ENCODE data around the gene SCUBE3. TPM values are rescaled to one million over a fixed set of nuclear protein-coding genes. Genes with fewer than 3 reads are reported as not detected.

Gene SCUBE3
- total RNA-seq, 1 donor from 2014 or later, result 0.25 TPM

- DNase-seq, result no peak
- no peaks in the 10 kb centered on the region for H3K4me1 Mint-ChIP-seq (ENCODE audit: low read depth, unreplicated experiment)
- no peak overlapping the region for H3K4me3 Mint-ChIP-seq (ENCODE audit: unreplicated experiment)
- H3K9me3 Mint-ChIP-seq (ENCODE audit: unreplicated experiment), result peaks cover 3% of the 10 kb centered on the region
- no peaks in the 10 kb centered on the region for H3K36me3 Mint-ChIP-seq (ENCODE audit: unreplicated experiment)
- H3K27ac Mint-ChIP-seq (ENCODE audit: unreplicated experiment), result no peak overlapping the region
- TF ChIP-seq CTCF (IDR thresholded peaks at IDR 0.05; ENCODE audit: partially characterized antibody, unreplicated experiment), result no peak
- H3K27me3 Mint-ChIP-seq (ENCODE audit: unreplicated experiment), result peaks cover 6% of the 10 kb centered on the region
These were observed 24.9 kb upstream of the SCUBE3 start for GRCh38 chr6:35188886-35189285.

- Mint-ChIP-seq H3K27me3 (ENCODE audit: unreplicated experiment) (peaks cover 8% of the 10 kb centered on the region), H3K27ac (ENCODE audit: unreplicated experiment) (no peak overlapping the region), H3K4me3 (ENCODE audit: unreplicated experiment) (no peak overlapping the region), H3K36me3 (ENCODE audit: unreplicated experiment) (no peaks in the 10 kb centered on the region), H3K4me1 (ENCODE audit: low read depth, unreplicated experiment) (no peaks in the 10 kb centered on the region), H3K9me3 (ENCODE audit: unreplicated experiment) (peaks cover 5% of the 10 kb centered on the region)
- DNase-seq, result no peak
- TF ChIP-seq CTCF (IDR thresholded peaks at IDR 0.05; ENCODE audit: partially characterized antibody, unreplicated experiment), result no peak
These were observed 23.4 kb upstream of the SCUBE3 start for GRCh38 chr6:35190306-35190705.

GRCh38 chr6:35191889-35192288, 21.9 kb upstream of the SCUBE3 start:
- DNase-seq, result no peak
- Mint-ChIP-seq H3K27ac (ENCODE audit: unreplicated experiment) (no peak overlapping the region), H3K27me3 (ENCODE audit: unreplicated experiment) (peaks cover 8% of the 10 kb centered on the region), H3K4me3 (ENCODE audit: unreplicated experiment) (no peak overlapping the region), H3K36me3 (ENCODE audit: unreplicated experiment) (no peaks in the 10 kb centered on the region), H3K9me3 (ENCODE audit: unreplicated experiment) (peaks cover 5% of the 10 kb centered on the region), H3K4me1 (ENCODE audit: low read depth, unreplicated experiment) (no peaks in the 10 kb centered on the region)
- no peak for TF ChIP-seq CTCF (IDR thresholded peaks at IDR 0.05; ENCODE audit: partially characterized antibody, unreplicated experiment)

- no peak for TF ChIP-seq CTCF (IDR thresholded peaks at IDR 0.05; ENCODE audit: partially characterized antibody, unreplicated experiment)
- DNase-seq, result no peak
- no peak overlapping the region for H3K4me3 Mint-ChIP-seq (ENCODE audit: unreplicated experiment)
- H3K27ac Mint-ChIP-seq (ENCODE audit: unreplicated experiment), result no peak overlapping the region
- H3K36me3 Mint-ChIP-seq (ENCODE audit: unreplicated experiment), result no peaks in the 10 kb centered on the region
- H3K27me3 Mint-ChIP-seq (ENCODE audit: unreplicated experiment), result peaks cover 8% of the 10 kb centered on the region
- peaks cover 5% of the 10 kb centered on the region for H3K9me3 Mint-ChIP-seq (ENCODE audit: unreplicated experiment)
- no peaks in the 10 kb centered on the region for H3K4me1 Mint-ChIP-seq (ENCODE audit: low read depth, unreplicated experiment)
These were observed 21.4 kb upstream of the SCUBE3 start for GRCh38 chr6:35192301-35192860.

GRCh38 chr6:35194390-35194789, 19.4 kb upstream of the SCUBE3 start:
- TF ChIP-seq CTCF (IDR thresholded peaks at IDR 0.05; ENCODE audit: partially characterized antibody, unreplicated experiment), result no peak
- H3K36me3 Mint-ChIP-seq (ENCODE audit: unreplicated experiment), result no peaks in the 10 kb centered on the region
- no peak for DNase-seq
- H3K4me3 Mint-ChIP-seq (ENCODE audit: unreplicated experiment), result no peak overlapping the region
- H3K27me3 Mint-ChIP-seq (ENCODE audit: unreplicated experiment), result peaks cover 8% of the 10 kb centered on the region
- H3K27ac Mint-ChIP-seq (ENCODE audit: unreplicated experiment), result no peak overlapping the region
- no peaks in the 10 kb centered on the region for H3K4me1 Mint-ChIP-seq (ENCODE audit: low read depth, unreplicated experiment)
- H3K9me3 Mint-ChIP-seq (ENCODE audit: unreplicated experiment), result peaks cover 5% of the 10 kb centered on the region
